ENCODE results near the gene OTOL1.

OTOL1 gene

DNA sequence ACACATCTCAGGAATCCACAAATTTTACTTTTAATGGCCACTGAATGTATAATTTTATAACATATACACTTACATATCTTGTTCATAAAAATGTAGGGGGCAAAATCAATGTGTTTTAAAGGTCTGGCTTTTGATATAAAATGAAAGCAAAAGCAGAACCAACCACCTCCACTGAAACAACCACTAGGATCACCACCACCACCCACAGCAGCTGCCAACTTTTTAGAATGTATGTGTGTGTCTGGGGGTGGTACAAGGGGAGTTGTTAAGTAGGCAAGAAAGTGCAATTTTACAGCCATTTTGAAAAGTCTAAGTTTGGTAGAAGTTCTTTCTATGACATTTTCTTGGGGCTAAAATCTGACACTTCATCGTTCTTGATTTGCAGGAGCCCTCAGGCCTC is 44.0 kb downstream of the OTOL1 start:
- no peak for DNase-seq (ENCODE audit: low read depth)

DNA sequence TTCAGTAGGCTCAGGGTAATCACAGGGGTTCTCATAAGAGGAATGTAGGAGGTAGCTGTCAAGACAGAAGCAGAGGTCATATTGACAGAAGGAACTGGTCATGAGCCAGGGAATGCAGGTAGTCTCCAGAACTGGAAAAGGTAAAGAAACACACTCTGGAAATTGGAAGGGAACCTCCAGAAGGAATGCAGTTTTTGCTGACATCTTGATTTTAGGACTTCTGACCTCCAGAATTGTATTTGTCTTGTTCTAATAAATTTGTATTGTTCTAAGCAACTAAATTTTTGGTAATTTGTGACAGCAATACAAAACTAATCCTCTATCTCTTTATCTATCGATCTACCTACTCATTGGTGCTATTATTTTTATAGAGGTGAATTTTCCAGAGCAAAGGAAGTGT is 49.2 kb downstream of the OTOL1 start:
- DNase-seq (ENCODE audit: low read depth) = no peak

DNA sequence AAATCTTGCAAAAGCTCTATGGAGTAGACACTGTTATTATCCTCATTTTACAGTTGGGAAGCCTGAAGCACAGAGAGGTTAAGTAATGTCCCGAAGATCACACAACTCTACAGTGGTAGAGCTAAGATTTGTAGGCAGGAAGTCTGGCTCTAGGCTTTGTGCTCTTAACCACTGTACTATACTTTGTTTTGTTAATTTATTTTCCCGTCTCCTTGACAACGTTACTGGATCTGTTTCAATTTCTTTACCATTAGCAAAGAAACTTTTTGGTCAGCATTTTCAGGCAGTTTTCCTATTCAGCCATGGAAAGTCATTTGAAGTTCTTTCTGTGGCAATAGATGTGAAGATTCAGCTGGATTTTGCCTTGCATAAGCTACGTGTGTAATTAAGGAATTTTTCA is 51.7 kb downstream of the OTOL1 start:
- DNase-seq (ENCODE audit: low read depth) = no peak

DNA sequence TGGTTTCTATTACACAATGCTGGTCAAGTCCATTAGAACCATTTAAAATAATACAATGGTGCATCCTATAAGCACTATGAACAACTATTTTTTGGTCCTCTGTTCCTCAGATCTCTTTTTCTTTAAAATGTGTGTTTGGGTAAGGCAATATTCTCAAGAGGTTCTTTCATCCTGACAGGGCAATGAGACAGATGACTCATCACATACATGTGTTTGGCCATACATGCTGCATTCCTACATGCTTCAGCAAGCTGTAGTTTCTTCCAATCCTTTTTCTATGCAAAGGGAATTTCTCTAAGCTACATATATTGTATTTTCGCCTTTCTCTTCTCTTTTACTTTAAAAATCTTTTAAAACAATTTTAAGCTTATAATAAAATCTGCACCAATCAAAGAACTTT is 52.7 kb downstream of the OTOL1 start:
- no peak for DNase-seq (ENCODE audit: low read depth)

DNA sequence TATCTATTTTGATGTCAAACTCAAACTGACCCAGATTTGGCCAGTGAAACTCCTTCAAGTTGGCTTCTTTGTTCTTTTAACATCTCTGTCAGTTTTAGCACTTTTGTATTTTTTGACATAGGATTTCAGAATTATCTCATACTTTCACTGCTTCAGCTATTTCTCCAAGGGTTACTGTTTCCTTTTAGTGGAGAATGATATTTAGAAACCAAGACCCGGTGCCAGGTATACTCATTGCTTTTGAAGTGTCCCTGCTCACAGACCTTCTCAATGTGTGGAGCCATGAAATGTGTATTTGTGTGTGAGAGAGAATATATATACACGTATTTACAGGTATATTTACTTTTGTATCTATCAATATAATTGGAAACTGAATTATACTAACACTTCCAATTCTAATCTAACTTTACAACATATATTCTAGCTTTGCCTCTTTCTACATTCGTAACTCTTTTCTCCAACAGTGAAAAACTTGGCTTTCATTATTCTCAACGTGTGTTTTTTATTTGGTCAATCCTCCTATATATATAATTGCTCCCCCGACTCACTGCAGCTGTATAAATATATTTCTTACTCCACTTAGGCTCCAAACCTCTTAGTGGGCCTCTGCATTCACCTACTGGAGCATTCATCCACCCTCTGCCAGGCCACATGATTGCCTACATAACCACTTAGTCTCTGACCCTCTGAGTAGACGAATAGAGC is 54.0 kb downstream of the OTOL1 start:
- no peak for DNase-seq (ENCODE audit: low read depth)

DNA sequence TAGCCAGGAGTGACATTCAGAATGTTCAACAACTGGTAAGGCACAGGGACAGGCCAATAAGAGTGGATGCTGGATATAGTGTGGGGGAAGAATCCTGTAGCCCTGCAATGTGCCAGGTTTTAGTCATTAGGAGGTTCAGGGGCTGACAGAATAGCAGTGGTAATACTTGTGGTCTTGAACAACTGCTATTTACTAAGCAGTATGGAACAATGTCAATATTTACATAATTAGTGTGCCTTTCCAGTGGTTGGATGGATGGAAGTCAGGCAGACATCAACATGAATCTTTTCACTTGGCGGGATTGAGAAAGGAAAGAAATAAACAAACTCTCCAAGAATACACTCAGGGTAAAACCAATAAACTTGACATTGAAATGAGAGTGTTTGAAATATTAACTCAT is 55.1 kb downstream of the OTOL1 start:
- DNase-seq (ENCODE audit: low read depth) = no peak

DNA sequence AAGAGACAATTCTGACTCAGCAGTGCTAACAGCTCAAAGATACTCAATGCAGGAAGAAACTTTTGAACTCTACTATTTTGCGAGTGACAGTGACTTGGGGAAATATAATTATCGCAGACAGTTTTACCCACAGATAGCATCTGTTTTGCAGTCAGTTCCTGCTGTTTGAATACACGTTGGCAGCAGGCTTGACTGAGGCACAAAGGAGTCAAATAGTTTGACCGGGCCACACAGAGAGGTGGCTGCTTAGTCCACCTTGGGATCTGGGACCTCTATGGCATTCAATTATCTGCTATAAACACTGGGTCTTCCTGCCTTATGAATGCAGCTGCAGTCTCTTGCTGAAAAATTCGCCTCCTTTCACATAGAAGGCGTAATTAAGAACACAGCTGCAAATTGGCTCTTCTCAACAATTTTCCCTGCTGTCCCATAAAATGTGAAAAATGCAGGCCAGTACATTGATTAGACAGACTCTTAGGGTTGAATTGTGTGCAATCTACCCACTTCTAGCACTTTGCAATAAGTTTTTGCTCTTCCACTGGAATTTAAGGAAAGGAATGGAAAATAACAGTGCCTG is 56.5 kb downstream of the OTOL1 start:
- no peak for DNase-seq (ENCODE audit: low read depth)

Data from activated T-cell treated with anti-CD3 and anti-CD28 coated beads for 48 hours (primary cell).